A549 (cell line): ENCODE data around the gene GGA1. TPM values are rescaled to one million over a fixed set of nuclear protein-coding genes. Genes with fewer than 3 reads are reported as not detected.

Experiments used
- ATAC-seq, 2 experiments: fragments of 200-7000 bp in 1 of 2; fragments of >200 bp in 1 of 2; cut with Nextera tagmentation in 1 of 2; cut with Tn5 transposase in 1 of 2; 3 replicates each; pipeline versions ENCODE4 v1.8.0 to v1.9.1; 2018 to 2020; ENCODE audit warnings: mild to moderate bottlenecking in 1 of 2, moderate library complexity in 1 of 2
- CTCF ChIA-PET: fragments of 300-600 bp; sonication (Branson Sonifier 250); formaldehyde crosslinking; extraction: SDS; loops from one replicate; lab custom pipeline; 2021; ENCODE audit warnings: antibody characterized with exemption, inconsistent platforms; lab: Yijun Ruan, JAX
- POLR2A ChIA-PET: fragments of 350-600 bp; formaldehyde crosslinking; extraction: SDS; loops from one replicate; lab custom pipeline; 2021; ENCODE audit warnings: antibody characterized with exemption, inconsistent platforms; lab: Yijun Ruan, JAX
- DNase-seq, 2 experiments: peaks; one replicate each; pipeline versions ENCODE4 v3.0.0 to v3.0.0-alpha.2; 2011 to 2016; ENCODE audit warnings: low read depth in 1 of 2, low spot score in 1 of 2
- FAIRE-seq: peaks from 2 replicates; lab custom pipeline; 2011; peaks lifted over from hg19 to GRCh38; lab: Jason Lieb, UNC
- H3K27ac ChIP-seq, 2 experiments: fragments of >200 bp; sonication (Bioruptor Twin); formaldehyde crosslinking; 3 replicates each; pipeline ENCODE4 v1.5.1; 2016 to 2017
- H3K4me1 ChIP-seq: fragments of >200 bp; sonication (Bioruptor Twin); formaldehyde crosslinking; 3 replicates; pipeline ENCODE4 v1.6.1; 2016
- H3K4me2 ChIP-seq: fragments of >200 bp; sonication (Bioruptor Twin); formaldehyde crosslinking; 3 replicates; pipeline ENCODE4 v1.6.1; 2016
- H3K4me3 ChIP-seq: fragments of >200 bp; sonication (Bioruptor Twin); formaldehyde crosslinking; 3 replicates; pipeline ENCODE4 v1.5.1; 2016
- H3K9me3 ChIP-seq: fragments of >200 bp; sonication (Bioruptor Twin); formaldehyde crosslinking; 3 replicates; pipeline ENCODE4 v1.6.1; 2016
- ATOH8 ChIP-seq: fragments of 250-450 bp; sonication (Bioruptor Pico); IDR thresholded peaks from 2 replicates; pipeline ENCODE4 v1.5.0; 2020; ENCODE audit warnings: low read depth, mild to moderate bottlenecking, moderate library complexity
- BHLHE40 ChIP-seq: IDR thresholded peaks from 2 replicates; pipeline ENCODE4 v1.6.1; 2012; ENCODE audit warnings: low read depth, low read length, inconsistent platforms
- CBX2 ChIP-seq: fragments of 200-600 bp; sonication (generic); IDR thresholded peaks from 2 replicates; pipeline ENCODE4 v1.6.1; 2016; ENCODE audit warnings: low read depth, mild to moderate bottlenecking, borderline replicate concordance
- ESRRA ChIP-seq: fragments of 150-350 bp; IDR thresholded peaks from 2 replicates; pipeline ENCODE4 v1.6.1; 2014; ENCODE audit warnings: mild to moderate bottlenecking, low read length, borderline replicate concordance
- FOSB ChIP-seq: fragments of 250-450 bp; sonication (Bioruptor Pico); IDR thresholded peaks from 2 replicates; pipeline ENCODE4 v1.5.0; 2020; ENCODE audit warnings: mild to moderate bottlenecking, moderate library complexity
- FOSL2 ChIP-seq, 2 experiments: fragments of 450-650 bp in 1 of 2; fragments of >200 bp in 1 of 2; sonication (Bioruptor Twin) in 1 of 2; formaldehyde crosslinking; IDR thresholded peaks; 2 replicates each; pipeline versions ENCODE4 v1.5.0 to v1.6.1; 2016 to 2020; ENCODE audit warnings: mild to moderate bottlenecking in 1 of 2, moderate library complexity in 1 of 2
- HDAC2 ChIP-seq: fragments of 200-600 bp; sonication (generic); IDR thresholded peaks from 2 replicates; pipeline ENCODE4 v1.6.1; 2016
- HEYL ChIP-seq: fragments of 250-450 bp; sonication (Bioruptor Pico); IDR thresholded peaks from 2 replicates; pipeline ENCODE4 v1.8.0; 2021; ENCODE audit warnings: mild to moderate bottlenecking, moderate library complexity
- HOXB13 ChIP-seq: fragments of 250-450 bp; sonication (Bioruptor Pico); IDR thresholded peaks from 2 replicates; pipeline ENCODE4 v1.5.0; 2020; ENCODE audit warnings: low read depth, mild to moderate bottlenecking, moderate library complexity
- KDM1A ChIP-seq: fragments of 200-600 bp; sonication (generic); IDR thresholded peaks from 2 replicates; pipeline ENCODE4 v1.6.1; 2016; ENCODE audit warnings: low read depth, mild to moderate bottlenecking
- MAFK ChIP-seq: fragments of 450-650 bp; IDR thresholded peaks from 2 replicates; pipeline ENCODE4 v1.6.1; 2014; ENCODE audit not compliant: partially characterized antibody
- MYC ChIP-seq: IDR thresholded peaks from 2 replicates; pipeline ENCODE4 v1.6.1; 2012; ENCODE audit warnings: mild to moderate bottlenecking, inconsistent platforms, low read length, improper control_type of control experiment, borderline replicate concordance
- NR3C1 ChIP-seq: fragments of >200 bp; sonication (Bioruptor Twin); formaldehyde crosslinking; IDR thresholded peaks from 3 replicates; pipeline ENCODE4 v1.6.1; 2017
- RAD21 ChIP-seq, 2 experiments: fragments of >200 bp in 1 of 2; sonication (Bioruptor Twin) in 1 of 2; formaldehyde crosslinking in 1 of 2; IDR thresholded peaks in 1 of 2; conservative IDR thresholded peaks in 1 of 2; 2 replicates in 1 of 2; 3 replicates in 1 of 2; pipeline ENCODE4 v1.6.1; 2012 to 2018; ENCODE audit warnings: inconsistent platforms in 1 of 2
- RCOR1 ChIP-seq: fragments of 150-350 bp; IDR thresholded peaks from 2 replicates; pipeline ENCODE4 v1.6.1; 2014; ENCODE audit warnings: antibody characterized with exemption, low read length, low read depth
- REST ChIP-seq: fragments of 200-600 bp; sonication (generic); IDR thresholded peaks from 2 replicates; pipeline ENCODE4 v1.6.1; 2016; ENCODE audit warnings: antibody characterized with exemption, mild to moderate bottlenecking, moderate library complexity
- RNF2 ChIP-seq: fragments of 200-600 bp; sonication (generic); IDR thresholded peaks from 2 replicates; pipeline ENCODE4 v1.6.1; 2016; ENCODE audit warnings: low read depth, mild to moderate bottlenecking, antibody characterized with exemption, moderate library complexity, borderline replicate concordance
- SREBF2 ChIP-seq: fragments of 450-650 bp; IDR thresholded peaks from 2 replicates; pipeline ENCODE4 v1.6.1; 2014; ENCODE audit warnings: mild to moderate bottlenecking, moderate library complexity
- ZNF302 ChIP-seq: fragments of 250-450 bp; sonication (Bioruptor Pico); IDR thresholded peaks from 2 replicates; pipeline ENCODE4 v1.9.0; 2021; ENCODE audit warnings: inconsistent platforms, mild to moderate bottlenecking, moderate library complexity
- WGBS: methylation state at CpG from one replicate; pipeline ENCODE4 v1.1.6; 2017; ENCODE audit errors: missing lambda C conversion rate; 5-methylcytosine and 5-hydroxymethylcytosine counted together
- polyA plus RNA-seq, 4 experiments: library from polyadenylated mRNA; depleted of rRNA in 3 of 4; stranded (reverse); fragments of >200 nt; fragmentation: RNase III in 1 of 4; extraction: RNeasy Plus Mini Kit Qiagen cat#74134 plus additional on column Dnase treatment in 1 of 4; gene quantifications; 2 replicates in 3 of 4; 3 replicates in 1 of 4; pipeline ENCODE4 v1.2.3, GENCODE V29; 2011 to 2017
- TF ChIP-seq, protein P1 (sequence below): fragments of 250-450 bp; sonication (Bioruptor Pico); IDR thresholded peaks from 2 replicates; pipeline ENCODE4 v1.5.0; 2021; ENCODE audit warnings: mild to moderate bottlenecking, moderate library complexity, borderline replicate concordance
- TF ChIP-seq, protein P2 (sequence below): fragments of 450-650 bp; IDR thresholded peaks from 2 replicates; pipeline ENCODE4 v1.6.1; 2014; ENCODE audit warnings: antibody characterized with exemption
- TF ChIP-seq, protein P3 (sequence below): IDR thresholded peaks from 2 replicates; pipeline ENCODE4 v1.6.1; 2012; ENCODE audit warnings: low read depth, borderline replicate concordance

The GGA1 gene
- polyA plus RNA-seq, 2 of the 4 experiments (the other 2 are of a cell fraction) = 22.0 to 26.1 TPM

GRCh38 chr22:37562049-37562875, 46.4 kb upstream of the GGA1 start:
- no peak for TF ChIP-seq BHLHE40
- no peak for TF ChIP-seq FOSL2 (IDR thresholded peaks at IDR 0.05)
- TF ChIP-seq FOSL2 (CRISPR knock-in tag; IDR thresholded peaks at IDR 0.05) = no peak
- TF ChIP-seq RNF2 = no peak
- TF ChIP-seq ZNF302 (CRISPR knock-in tag) = no peak
- no peak for TF ChIP-seq CBX2
- TF ChIP-seq, protein P1, sequence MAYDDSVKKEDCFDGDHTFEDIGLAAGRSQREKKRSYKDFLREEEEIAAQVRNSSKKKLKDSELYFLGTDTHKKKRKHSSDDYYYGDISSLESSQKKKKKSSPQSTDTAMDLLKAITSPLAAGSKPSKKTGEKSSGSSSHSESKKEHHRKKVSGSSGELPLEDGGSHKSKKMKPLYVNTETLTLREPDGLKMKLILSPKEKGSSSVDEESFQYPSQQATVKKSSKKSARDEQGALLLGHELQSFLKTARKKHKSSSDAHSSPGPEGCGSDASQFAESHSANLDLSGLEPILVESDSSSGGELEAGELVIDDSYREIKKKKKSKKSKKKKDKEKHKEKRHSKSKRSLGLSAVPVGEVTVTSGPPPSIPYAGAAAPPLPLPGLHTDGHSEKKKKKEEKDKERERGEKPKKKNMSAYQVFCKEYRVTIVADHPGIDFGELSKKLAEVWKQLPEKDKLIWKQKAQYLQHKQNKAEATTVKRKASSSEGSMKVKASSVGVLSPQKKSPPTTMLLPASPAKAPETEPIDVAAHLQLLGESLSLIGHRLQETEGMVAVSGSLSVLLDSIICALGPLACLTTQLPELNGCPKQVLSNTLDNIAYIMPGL (CRISPR knock-in tag) = no peak
- TF ChIP-seq REST = 0 out of 2 replicates have a peak, but pooled peaks have one; percentile 1
- 0 out of 5 replicates have a peak, but pooled peaks of 1 of the 2 experiments have one; percentile 2 for TF ChIP-seq RAD21 (conservative IDR thresholded peaks at IDR 0.05 in 1 of 2, IDR thresholded peaks at IDR 0.05 in 1 of 2)
- no peak for TF ChIP-seq HDAC2
- TF ChIP-seq, all 56 proteins: peak for 2
- peak overlapping the region; percentile 100 for H3K27ac ChIP-seq
- peak overlapping the region; percentile 98 for H3K4me3 ChIP-seq
- FAIRE-seq (no peak), DNase-seq (no peak), ATAC-seq (no peak)
- 72% methylated on average over 10 of the region's 14 CpGs for WGBS
- CTCF ChIA-PET = interaction anchor here (0.6 to 18.5 kb wide), 14 partner anchors 17 to 1646 kb away, joined by 3 to 771 read pairs (median 4); partner anchors contain the start of gene LGALS2
- peaks cover 53% of the 10 kb centered on the region for H3K4me1 ChIP-seq
- peak overlapping the region; percentile 98 for H3K4me2 ChIP-seq
- POLR2A ChIA-PET = interaction anchor here (0.6 to 1.5 kb wide), 3 partner anchors 17 to 222 kb away, joined by 3 to 7 read pairs (median 5); no protein-coding TSS in a partner anchor
- no peaks in the 10 kb centered on the region for H3K9me3 ChIP-seq

DNA sequence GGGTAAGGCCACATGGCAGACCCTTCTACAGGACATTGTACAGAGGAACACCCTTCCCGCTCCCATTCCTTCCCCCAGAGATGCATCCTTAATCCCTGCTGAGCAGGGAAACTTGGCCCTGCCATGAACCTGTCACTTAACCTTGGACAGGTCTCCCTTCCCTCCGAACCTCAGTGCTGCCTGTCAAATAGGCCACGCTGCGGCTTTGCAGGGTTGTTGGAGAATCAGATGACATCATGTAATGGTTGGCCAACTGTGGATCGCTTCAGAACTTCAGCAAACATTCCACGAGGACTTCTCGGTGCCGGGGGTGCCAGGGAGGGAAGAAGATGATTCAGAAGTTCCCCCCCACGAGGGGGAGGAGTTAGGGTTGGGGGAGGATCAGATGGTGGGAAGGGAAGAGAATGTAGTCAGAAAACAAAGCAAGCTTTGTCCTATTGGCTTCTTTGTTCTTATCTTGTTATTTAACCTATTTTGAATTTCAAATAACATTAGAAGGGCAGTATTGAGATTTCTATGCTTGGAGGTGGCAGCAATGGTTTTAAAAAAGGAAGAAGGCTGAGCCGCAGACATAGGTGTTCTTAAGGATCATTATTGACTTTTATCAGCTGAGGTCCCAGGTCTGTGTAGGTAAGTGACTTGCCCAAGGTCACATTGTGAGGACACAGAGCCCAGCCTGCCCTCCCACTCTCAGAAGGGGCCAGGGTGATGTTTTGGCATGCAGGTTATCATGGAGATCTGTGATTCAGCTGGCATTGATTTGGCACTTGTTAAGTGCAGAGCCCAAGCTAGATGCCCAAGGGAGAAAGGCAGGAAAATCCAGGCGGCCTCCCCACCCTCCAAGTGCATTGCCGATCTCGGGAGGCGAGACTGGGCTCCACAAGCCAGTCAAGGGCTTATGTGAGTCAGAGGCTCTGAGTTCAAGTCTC, 45.2 kb upstream of the GGA1 start:
- H3K4me3 ChIP-seq = peak overlapping the region; percentile 16; the same call in 2 of the 3 replicates
- FAIRE-seq (no peak), DNase-seq (peak; percentile 73 to 83), ATAC-seq (peak; percentile 31 to 35; a peak in 4 of 6 replicates)
- H3K4me1 ChIP-seq = peaks cover 48% of the 10 kb centered on the region
- 11% methylated on average over 9 of the region's 14 CpGs for WGBS
- POLR2A ChIA-PET = interaction anchor here (1.0 to 1.5 kb wide), 2 partner anchors 22 to 29 kb away, joined by 3 to 5 read pairs; no protein-coding TSS in a partner anchor
- H3K4me2 ChIP-seq = peak overlapping the region; percentile 98
- CTCF ChIA-PET = interaction anchor here (0.9 to 18.5 kb wide), 11 partner anchors 16 to 107 kb away, joined by 3 to 771 read pairs (median 4); partner anchors contain the start of gene LGALS2
- H3K27ac ChIP-seq = peak overlapping the region; percentile 100
- no peaks in the 10 kb centered on the region for H3K9me3 ChIP-seq
- TF ChIP-seq KDM1A = no peak
- TF ChIP-seq, protein P2, sequence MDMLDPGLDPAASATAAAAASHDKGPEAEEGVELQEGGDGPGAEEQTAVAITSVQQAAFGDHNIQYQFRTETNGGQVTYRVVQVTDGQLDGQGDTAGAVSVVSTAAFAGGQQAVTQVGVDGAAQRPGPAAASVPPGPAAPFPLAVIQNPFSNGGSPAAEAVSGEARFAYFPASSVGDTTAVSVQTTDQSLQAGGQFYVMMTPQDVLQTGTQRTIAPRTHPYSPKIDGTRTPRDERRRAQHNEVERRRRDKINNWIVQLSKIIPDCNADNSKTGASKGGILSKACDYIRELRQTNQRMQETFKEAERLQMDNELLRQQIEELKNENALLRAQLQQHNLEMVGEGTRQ = no peak
- TF ChIP-seq BHLHE40 = no peak
- no peak for TF ChIP-seq ZNF302 (CRISPR knock-in tag)
- TF ChIP-seq MYC = no peak
- no peak for TF ChIP-seq ATOH8 (CRISPR knock-in tag)
- TF ChIP-seq CBX2 = no peak
- no peak for TF ChIP-seq MAFK
- no peak for TF ChIP-seq SREBF2
- no peak for TF ChIP-seq NR3C1
- TF ChIP-seq HOXB13 (CRISPR knock-in tag) = no peak
- no peak for TF ChIP-seq HEYL (CRISPR knock-in tag)
- no peak for TF ChIP-seq ESRRA
- no peak for TF ChIP-seq RCOR1
- TF ChIP-seq, protein P3, sequence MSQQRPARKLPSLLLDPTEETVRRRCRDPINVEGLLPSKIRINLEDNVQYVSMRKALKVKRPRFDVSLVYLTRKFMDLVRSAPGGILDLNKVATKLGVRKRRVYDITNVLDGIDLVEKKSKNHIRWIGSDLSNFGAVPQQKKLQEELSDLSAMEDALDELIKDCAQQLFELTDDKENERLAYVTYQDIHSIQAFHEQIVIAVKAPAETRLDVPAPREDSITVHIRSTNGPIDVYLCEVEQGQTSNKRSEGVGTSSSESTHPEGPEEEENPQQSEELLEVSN = peak; percentile 50; the same call in 1 of the 2 replicates
- TF ChIP-seq FOSB (CRISPR knock-in tag) = no peak
